HG03558 (cell line): ENCODE data around the gene ANO10.
"Not testable (repeated sequence)": the region's sequence is repeated elsewhere in the genome, so short reads cannot be mapped to it uniquely, and the experiment has no call there.

Experiments used
- ATAC-seq: cut with Tn5 transposase; IDR thresholded peaks from one replicate; pipeline ENCODE4 v1.9.1; 2021; ENCODE audit warnings: moderate number of reproducible peaks; ENCODE audit not compliant: unreplicated experiment; ENCODE audit errors: extremely low read depth

The ANO10 gene

DNA sequence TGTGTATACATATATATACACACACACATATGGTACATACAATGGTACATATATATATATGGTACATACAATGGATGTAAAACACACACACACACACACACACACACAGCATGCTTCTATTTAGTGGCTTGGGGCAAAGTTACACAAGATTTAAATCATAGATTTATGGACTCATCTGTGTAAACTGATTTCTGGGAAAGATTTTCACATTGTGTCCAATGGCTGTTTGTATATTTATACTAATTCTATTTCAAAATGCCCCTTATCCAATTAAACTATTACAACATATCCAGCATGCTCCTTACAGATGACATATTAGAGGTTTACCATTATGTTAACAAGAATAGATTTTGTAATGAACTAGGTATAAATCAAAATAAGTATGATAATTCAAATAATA is 94.9 kb downstream of the ANO10 start:
- no peak for ATAC-seq

DNA sequence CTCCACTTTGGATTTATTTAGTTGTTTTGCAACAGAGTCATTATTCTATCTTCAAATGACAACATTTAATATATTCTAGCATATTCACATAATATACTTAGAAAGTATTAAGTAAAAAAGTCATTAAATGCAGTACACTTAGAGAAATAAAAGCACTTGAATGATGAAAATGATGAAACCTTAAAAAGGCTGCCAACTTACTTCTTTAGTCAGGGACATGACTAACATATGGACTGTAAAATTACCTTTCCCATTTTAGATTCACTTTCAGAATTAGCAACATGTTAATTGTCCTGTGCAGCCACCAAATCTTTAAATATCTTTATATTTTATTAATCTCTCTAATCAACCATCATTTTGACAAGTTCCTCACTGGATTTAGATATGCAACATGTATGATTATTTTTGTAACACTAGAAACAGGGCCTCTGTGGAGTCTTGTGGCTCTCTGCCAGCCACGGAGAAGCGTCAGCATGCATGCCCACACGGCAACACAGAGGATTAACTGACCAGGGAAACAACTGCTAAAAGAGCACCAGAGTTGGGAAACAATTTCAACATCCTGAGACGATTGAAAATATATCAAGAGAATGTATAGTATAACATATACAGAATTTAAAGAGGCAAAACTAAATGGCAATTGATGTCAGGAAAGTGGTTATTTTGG is 95.7 kb downstream of the ANO10 start:
- no peak for ATAC-seq

DNA sequence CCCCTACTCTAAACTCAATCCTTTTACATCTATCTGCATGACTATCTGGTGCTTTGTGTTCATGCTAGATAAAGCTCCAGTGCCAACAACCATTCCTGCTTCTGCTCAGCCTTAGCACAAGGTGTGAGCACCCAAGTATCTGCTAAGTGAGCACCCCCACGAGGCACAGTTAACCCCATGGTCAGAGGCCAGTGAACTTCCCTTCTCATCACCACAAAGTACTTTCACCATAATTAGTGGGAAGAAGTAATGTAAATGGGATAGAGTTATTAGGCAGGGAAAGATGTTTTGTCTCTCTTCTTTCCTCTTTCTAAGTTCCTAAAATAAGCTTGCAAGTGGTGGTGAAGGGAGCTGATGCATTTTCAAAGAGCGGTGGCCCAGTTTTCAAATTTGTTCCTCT is 96.4 kb downstream of the ANO10 start:
- no peak for ATAC-seq

DNA sequence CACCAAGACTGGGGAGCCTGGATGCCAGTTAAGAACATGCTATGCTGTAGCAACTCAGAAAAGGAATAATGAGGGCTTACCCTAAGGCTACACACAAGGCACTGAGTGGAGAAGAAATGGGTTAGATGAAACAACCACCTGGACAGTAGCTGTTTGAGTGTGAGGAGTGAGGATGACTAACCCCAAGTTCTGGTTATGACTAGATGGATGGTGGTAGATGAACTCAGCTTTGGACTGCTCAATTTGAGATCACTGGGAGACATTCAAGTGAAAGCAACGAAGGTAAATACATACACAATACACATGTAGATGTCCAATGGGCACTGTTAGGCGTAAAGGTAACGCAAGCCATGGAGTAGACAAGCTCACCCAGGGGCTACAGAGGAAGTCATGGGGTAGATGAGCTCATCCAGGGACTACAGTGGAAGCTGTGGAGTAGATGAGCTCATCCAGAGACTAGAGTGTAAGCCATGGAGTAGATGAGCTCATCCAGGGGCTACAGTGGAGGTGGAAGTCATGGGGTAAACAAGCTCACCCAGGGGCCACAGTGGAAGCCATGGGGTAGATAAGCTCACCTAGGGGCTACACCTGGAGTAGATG is 98.3 kb downstream of the ANO10 start:
- peak; percentile 91 for ATAC-seq

DNA sequence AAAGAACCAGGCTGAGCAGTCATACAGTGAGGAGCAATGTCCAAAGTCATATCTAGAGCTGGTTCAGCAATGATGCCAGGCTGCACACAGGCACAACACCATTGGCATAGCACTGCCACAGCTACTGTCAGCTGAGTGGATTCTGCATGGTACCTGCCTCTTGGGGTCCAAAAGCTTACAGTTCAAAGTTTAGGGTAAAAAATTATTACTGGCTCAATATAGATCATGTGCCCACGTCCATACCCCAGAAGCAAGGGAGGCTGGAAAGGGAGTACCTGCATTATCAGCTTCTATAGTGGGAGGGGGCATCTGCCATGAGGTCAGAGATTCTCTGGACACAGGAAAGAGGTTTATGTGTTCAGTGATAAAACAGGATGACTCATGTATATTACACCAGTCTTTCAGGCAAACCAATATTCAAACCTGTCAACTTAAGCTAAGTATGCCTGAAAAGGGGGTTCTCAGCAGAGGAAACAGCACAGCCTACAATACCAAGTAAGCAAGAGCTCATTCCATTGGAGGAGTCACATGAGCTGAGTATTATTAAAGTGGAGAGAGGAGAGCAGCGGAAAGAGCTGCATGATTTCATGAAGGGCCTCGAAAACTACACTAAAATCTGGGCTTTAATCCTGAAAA is 99.0 kb downstream of the ANO10 start:
- ATAC-seq, result no peak

DNA sequence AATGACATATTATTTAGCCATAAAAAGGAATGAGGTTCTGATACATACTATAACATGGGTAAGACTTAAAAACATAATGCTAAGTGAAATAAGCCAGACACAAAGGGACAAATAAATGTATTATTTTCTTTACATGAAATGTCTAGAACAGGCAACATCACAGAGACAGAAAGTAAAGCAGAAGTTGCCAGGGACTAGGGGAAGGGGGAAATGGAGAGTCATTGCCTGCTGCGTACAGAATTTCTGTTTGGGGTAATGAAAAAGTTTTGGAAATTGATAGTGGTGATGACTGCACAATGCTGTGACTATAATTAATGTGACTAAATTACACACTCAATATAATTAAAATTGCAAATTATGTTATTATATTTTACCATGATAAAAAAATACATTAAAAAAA is 99.9 kb downstream of the ANO10 start:
- no peak for ATAC-seq

DNA sequence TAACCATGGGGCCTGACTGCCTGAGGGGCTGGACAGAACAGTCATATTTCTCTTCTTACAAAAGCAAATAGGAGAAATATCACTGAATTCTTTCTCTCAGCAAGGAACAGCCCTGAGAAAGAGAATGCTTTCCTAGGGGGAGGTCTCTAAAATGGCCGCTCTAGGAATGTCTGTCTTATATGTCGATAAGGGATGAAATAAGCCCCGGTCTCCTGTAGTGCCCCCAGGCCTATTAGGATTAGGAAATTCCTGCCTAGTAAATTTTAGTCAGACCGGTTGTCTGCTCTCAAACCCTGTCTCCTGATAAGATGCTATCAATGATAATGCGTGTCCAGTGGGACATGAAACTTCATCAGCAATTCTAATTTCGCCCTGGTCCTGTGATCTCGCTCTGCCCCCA is 103.3 kb downstream of the ANO10 start:
- not testable (repeated sequence) for ATAC-seq

DNA sequence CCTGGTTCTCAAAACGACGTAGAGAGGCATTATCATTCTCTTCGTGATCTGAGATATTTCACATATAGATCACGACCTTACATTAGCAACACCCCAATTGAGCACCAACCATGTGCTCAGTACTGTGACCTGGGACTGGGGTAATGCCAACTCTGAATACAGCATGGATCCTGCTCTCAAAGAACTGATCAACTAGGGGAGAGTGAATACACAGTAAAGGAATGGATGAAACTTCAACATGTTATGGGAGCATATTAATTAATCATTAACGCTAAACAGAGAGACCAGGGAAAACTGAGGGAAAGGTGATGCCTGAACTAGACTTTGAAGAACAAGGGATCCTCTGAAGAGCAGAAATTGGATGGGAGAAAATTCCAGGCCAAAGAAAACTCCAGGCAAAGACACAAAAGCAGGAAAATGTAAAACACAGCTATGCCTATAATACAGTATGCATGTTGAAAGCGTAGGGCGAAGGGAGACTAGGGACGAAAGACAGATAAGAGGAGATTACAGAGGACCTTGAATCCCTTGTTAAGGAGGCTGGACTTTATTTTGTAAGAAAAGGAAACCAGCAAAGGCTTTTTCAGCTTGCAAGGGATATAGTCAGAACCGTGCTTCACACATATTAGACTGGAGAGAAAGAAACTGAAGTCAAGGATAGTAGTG is 105.7 kb downstream of the ANO10 start:
- no peak for ATAC-seq

DNA sequence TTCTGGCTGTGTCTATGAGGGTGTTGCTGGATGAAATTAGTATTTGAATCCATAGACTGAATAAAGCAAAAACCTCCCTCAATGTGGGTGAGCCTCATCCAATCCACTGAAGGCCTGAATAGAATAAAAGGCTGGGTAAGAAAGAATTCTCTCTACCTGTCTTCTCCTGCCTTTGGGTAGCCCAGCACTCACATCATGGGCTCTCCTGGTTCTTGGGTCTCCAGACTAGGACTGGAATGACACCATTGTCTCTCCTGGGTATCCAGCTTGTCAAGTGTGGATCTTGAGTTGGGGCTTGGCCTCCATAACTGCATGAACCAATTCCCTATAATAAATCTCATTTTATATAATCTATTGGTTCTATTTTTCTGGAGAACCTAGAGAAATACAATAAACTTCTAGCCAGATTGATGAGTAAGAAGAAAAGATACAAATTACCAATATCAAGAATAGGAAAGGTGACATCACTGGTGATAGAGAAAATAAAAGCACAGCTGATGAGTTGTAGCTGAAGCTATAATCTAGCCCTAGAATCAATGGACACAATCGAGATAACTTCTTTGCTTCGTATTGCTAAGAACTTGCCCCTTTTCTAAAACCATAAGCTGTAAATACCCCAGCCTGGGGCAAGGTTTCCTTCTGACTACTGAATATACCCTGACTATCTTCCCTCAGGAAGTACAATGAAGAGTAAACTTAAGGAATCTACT is 106.4 kb downstream of the ANO10 start:
- no peak for ATAC-seq

DNA sequence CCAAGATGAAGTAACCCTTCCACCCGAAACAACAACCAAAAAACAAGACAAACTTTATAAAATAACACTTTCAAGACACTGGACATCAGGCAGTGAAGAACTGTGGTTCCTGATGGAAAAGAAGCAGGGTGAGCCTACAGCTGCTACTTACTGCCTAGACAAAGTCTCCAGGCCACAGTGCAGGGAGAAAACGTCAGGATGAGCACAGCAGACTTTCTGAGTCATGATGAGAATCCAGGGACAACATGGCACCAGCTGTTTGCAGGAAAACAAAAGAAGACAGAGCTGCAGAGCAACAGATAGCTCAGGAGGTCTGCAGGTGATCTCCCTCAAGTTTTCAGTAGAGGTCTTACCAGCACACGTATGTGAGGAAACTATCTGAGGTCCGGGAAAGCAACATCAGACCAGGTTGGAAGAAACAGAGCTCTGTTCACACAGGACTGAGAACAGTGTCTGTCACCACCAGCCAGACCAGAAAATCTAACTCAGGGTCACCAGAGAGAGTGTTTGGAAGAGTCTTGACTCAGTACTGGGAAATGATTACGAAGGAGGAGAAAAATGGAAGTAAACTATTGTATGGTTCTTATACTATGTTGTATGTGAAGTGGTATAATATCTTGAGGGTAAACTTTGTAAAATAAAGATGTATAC is 108.9 kb downstream of the ANO10 start:
- no peak for ATAC-seq

DNA sequence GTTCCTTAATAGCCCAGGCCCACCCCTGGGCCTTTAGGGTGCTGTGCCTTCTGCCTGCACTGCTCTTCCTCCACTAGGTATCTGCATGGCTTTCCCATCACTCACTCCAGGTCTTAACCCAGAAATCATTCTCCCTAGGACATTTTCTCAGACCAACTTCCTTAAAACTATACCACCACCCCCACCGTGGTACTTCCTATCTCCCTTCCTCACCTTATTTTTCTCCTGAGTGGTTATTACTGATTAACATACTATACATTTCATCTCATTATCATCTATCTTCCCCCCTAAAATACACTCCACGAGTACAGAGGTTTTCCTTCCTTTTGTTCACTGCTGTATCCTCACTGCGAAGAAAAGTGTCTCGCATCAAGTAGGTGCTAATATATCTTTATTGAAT is 115.2 kb downstream of the ANO10 start:
- ATAC-seq, result no peak

DNA sequence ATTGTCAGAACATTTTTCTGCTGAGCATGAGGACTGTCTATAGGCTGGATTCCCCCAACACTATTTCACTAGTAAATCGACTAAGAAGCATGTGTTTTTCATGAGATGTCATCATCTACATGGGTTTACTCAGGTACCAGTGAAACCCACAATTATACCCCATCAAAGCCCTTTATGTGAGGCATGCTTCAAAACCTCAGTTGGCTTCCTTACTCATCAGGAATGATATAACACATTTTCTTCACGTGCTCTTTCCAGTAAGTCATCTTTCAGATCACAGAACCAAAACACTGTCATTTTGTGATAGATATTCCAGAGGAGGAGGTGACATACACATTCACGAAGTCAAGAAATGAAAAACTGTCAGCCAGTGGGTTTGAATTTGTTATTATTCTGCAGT is 116.5 kb downstream of the ANO10 start:
- no peak for ATAC-seq

DNA sequence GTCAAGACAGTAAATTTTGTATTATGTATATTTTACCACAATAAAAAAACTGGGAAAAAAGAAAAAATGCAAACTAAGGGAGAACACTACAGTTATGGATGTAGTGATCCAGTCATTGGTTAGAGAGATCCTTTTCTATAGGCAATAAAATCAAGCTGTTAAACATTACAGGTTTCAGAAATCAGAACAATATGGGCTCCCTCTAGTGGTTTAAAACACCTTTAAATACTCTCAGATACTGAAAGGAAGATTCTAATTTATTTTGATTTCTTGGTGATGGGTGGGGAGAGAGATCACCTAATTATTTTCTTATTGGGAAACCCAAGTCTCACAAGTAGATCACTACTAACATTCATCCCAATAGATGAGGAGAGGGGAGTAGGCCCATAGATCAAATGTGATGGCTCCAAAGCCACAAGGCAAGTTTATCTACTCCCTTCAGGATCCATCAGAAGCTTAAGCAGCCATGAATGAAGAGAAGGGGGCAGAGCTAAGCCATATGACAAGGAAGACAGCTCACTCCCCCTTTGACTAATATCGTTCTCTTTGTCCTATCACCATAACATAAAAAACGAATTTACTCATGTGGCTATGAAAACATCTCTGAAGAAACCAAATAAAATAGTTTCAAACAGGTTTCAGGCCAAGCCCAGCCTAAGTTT is 118.6 kb downstream of the ANO10 start:
- no peak for ATAC-seq

DNA sequence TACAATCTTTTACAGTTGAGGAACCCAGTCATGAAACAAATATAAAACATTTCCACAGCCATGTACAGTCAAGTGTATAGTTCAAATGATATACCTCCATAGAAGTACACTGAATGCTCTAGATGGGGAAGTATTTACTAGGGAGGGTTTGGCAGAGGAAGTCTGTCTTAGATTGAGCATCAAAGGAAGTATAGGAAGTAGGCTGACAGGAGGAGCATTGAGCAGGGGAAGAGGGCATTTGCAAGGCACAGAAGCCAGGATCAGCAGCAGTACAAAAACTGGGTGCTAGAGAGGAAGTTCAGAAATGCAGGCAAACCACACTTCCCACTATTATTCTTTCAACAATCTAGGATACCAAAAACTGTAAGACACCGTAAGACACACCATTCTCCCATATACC is 122.6 kb downstream of the ANO10 start:
- no peak for ATAC-seq

DNA sequence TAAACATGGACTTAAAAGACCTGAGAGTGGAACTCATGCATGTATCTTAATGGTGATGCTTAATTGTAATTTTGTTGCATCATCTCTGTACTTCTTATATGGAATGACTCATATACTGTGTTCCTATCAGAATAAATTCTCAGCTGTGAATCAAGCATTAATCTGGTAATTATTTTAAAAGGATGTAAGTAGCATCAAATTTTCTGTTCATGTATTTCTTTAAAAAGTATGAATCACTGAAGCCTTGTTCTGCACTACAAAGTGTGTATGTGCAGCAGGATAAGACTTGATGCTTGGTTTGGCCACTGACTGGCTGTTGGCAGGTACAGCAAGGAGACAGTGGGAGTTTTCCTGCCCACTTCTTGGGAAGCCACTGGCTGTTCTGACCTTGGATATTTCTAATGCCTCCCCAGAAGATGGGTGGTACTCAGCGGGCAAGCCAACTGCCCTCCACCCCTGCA is 123.9 kb downstream of the ANO10 start:
- ATAC-seq, result no peak

DNA sequence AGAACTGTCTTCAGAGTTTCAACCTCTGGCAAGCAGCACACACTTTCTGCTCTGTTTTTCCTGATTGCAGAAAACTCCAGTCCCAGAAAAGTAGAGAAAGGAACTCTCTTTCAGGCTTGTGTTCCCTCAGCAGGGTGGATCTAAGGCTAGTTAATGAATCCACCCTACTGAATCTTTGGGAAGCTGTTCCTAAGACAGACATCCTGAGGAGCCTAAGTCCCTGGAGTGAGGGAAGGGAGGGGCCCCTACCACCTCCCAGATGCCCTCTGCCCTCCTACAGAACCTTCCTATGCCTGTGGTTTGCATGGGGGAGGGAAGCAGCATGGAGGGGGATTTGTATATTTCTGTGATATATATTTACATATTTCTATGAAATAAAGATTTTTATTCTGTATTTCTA is 124.4 kb downstream of the ANO10 start:
- ATAC-seq, result no peak

DNA sequence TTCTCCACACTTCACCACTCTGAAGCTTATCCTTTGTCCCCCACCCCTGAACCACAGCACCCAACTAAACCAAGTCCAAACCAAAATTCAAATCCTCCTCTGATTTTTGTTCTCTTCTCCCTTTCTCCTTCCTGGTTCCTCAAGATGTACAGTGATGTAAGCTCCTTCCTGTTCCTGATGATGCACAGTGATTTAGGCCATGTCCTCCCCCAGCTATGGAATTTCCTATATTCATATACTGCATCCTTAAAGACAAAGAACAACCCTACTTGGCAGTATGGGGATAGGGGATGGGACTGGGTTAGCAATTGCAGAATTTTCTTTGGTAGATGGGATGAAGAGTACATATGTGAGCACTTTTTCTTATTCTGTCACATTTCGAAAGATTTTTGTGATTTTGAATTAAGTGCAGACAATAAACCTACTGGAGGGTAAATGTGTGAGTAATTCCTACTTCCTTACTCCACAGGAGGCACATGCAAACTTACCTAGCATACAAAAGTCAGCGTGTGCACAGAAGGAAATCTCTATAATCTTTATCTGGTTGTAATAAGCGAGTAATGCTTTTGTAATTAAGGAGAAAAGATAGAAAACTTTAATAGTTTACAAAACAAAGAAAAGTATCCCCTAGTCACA is 125.0 kb downstream of the ANO10 start:
- no peak for ATAC-seq

DNA sequence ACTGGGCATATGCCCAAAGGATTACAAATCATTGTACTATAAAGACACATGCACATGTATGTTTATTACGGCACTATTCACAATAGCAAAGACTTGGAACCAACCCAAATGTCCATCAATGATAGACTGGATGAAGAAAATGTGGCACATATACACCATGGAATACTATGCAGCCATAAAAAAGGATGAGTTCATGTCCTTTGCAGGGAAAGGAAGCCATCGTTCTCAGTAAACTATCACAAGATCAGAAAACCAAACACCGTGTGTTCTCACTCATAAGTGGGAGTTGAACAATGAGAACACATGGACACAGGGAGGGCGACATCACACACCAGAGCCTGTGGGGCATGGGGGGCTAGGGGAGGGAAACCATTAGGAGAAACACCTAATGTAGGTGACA is 128.9 kb downstream of the ANO10 start:
- not testable (repeated sequence) for ATAC-seq

DNA sequence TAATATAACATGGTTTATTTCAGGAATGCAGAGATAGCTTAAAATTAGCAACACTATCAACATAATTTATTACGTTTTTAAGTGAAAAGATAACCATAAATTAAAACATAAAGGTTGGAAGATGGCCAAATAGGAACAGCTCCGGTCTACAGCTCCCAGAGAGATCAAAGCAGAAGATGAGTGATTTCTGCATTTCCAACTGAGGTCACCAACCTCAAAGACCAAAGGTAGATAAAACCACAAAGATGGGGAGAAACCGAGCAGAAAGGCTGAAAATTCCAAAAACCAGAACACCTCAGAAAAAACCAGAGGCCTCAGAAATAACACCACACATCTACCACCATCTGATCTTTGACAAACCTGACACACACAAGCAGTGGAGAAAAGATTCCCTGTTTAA is 130.0 kb downstream of the ANO10 start:
- ATAC-seq, result not testable (repeated sequence)
